B cell (primary cell): ENCODE results near the gene CCDC78. TPM values are rescaled to one million over a fixed set of nuclear protein-coding genes. Genes with fewer than 3 reads are reported as not detected.

Experiments used
- ATAC-seq: fragments of 200-7000 bp; cut with Tn5 transposase; one replicate; pipeline ENCODE4 v1.10.0; 2021; ENCODE audit warnings: low read depth, mild to moderate bottlenecking, moderate number of reproducible peaks, moderate library complexity
- CTCF ChIA-PET: fragments of 350-600 bp; sonication (Branson Sonifier 250); formaldehyde crosslinking; loops from one replicate; lab custom pipeline; 2021; ENCODE audit warnings: antibody characterized with exemption, inconsistent platforms; lab: Charles Lee
- POLR2A ChIA-PET: fragments of 350-600 bp; sonication (Branson Sonifier 250); formaldehyde crosslinking; loops from one replicate; lab custom pipeline; 2021; ENCODE audit warnings: antibody characterized with exemption; lab: Charles Lee
- DNase-seq: peaks from one replicate; pipeline ENCODE4 v3.0.0; 2013
- H2AFZ ChIP-seq: 2 replicates; pipeline ENCODE4 v1.6.1; 2012; ENCODE audit warnings: mild to moderate bottlenecking, low read depth, low read length; ENCODE audit not compliant: insufficient read depth, poor library complexity, severe bottlenecking
- H3K27ac ChIP-seq, 2 donors: 1 replicate in 1 of 2; 2 replicates in 1 of 2; pipeline ENCODE4 v1.5.1; 2012 to 2013; ENCODE audit warnings: low read length in 2 of 2, mild to moderate bottlenecking in 2 of 2, moderate library complexity in 1 of 2
- H3K27me3 ChIP-seq, 4 experiments: fragments of 200-600 bp in 1 of 4; sonication (generic) in 1 of 4; replicated peaks in 1 of 4; 1 replicate in 2 of 4; 2 replicates in 2 of 4; pipeline versions ENCODE4 v1.6.1 to v1.7.0; 2013 to 2016; ENCODE audit warnings: low read length in 3 of 4, mild to moderate bottlenecking in 2 of 4, mixed read lengths in 1 of 4, moderate library complexity in 1 of 4; ENCODE audit not compliant: insufficient read depth in 4 of 4, control insufficient read depth in 3 of 4; ENCODE audit errors: control extremely low read depth in 1 of 4
- H3K36me3 ChIP-seq, 2 experiments: replicated peaks in 1 of 2; 1 replicate in 1 of 2; 2 replicates in 1 of 2; pipeline versions ENCODE4 v1.6.1 to v1.7.1; 2013; ENCODE audit warnings: low read length in 1 of 2; ENCODE audit not compliant: insufficient read depth in 2 of 2, control insufficient read depth in 1 of 2; ENCODE audit errors: control extremely low read depth in 1 of 2, extremely low read depth in 1 of 2
- H3K4me1 ChIP-seq, 2 donors: fragments of 200-600 bp in 1 of 2; sonication (generic) in 1 of 2; 1 replicate in 1 of 2; 2 replicates in 1 of 2; pipeline versions ENCODE4 v1.5.1 to v1.6.1; 2013 to 2017; ENCODE audit warnings: low read length in 2 of 2; ENCODE audit not compliant: control insufficient read depth in 2 of 2, insufficient read depth in 2 of 2
- H3K4me2 ChIP-seq: replicated peaks from 2 replicates; pipeline ENCODE3; 2012; ENCODE audit warnings: mild to moderate bottlenecking, low read depth, low read length; ENCODE audit not compliant: poor library complexity, severe bottlenecking
- H3K4me3 ChIP-seq, 5 experiments: fragments of 200-600 bp in 1 of 5; sonication (generic) in 1 of 5; 1 replicate in 3 of 5; 2 replicates in 2 of 5; pipeline versions ENCODE4 v1.5.1 to v1.7.0; 2011 to 2016; ENCODE audit warnings: low read length in 4 of 5, mild to moderate bottlenecking in 4 of 5, low read depth in 2 of 5, control low read depth in 1 of 5, moderate library complexity in 1 of 5; ENCODE audit not compliant: insufficient read depth in 1 of 5; ENCODE audit errors: control extremely low read depth in 1 of 5, extremely low read depth in 1 of 5
- H3K79me2 ChIP-seq: fragments of 200-600 bp; sonication (generic); one replicate; pipeline ENCODE4 v1.6.0; 2016; ENCODE audit warnings: low read length; ENCODE audit not compliant: control insufficient read depth, insufficient read depth
- H3K9ac ChIP-seq: fragments of 200-600 bp; sonication (generic); 2 replicates; pipeline ENCODE4 v1.6.1; 2017; ENCODE audit warnings: mild to moderate bottlenecking, low read length, moderate library complexity
- H3K9me3 ChIP-seq, 3 donors: one replicate each; pipeline versions ENCODE4 v1.6.1 to v1.7.1; 2013; ENCODE audit warnings: low read length in 2 of 3; ENCODE audit not compliant: control insufficient read depth in 2 of 3, insufficient read depth in 1 of 3; ENCODE audit errors: control extremely low read depth in 1 of 3
- H4K20me1 ChIP-seq: 2 replicates; pipeline ENCODE4 v1.6.0; 2012; ENCODE audit warnings: mild to moderate bottlenecking, low read length; ENCODE audit not compliant: insufficient read depth, control insufficient read depth, poor library complexity, severe bottlenecking
- H3K27ac Mint-ChIP-seq: one replicate; pipeline ENCODE4 v1.8.0; 2021; ENCODE audit warnings: mixed read lengths
- H3K27me3 Mint-ChIP-seq: one replicate; pipeline ENCODE4 v1.8.0; 2021; ENCODE audit warnings: mixed read lengths
- H3K4me1 Mint-ChIP-seq: one replicate; pipeline ENCODE4 v1.8.0; 2021; ENCODE audit warnings: mixed read lengths
- H3K4me3 Mint-ChIP-seq: one replicate; pipeline ENCODE4 v1.8.0; 2021; ENCODE audit warnings: mixed read lengths
- H3K9me3 Mint-ChIP-seq: one replicate; pipeline ENCODE4 v1.8.0; 2022; ENCODE audit warnings: mixed read lengths; ENCODE audit not compliant: insufficient read depth
- EZH2 ChIP-seq: IDR thresholded peaks from 2 replicates; pipeline ENCODE4 v1.6.1; 2012; ENCODE audit warnings: borderline replicate concordance, low read depth, mild to moderate bottlenecking, moderate library complexity, low read length; ENCODE audit not compliant: insufficient read depth, poor library complexity, severe bottlenecking
- WGBS: methylation state at CpG from one replicate; pipeline ENCODE4 v1.1.5; 2013; ENCODE audit warnings: missing lambda C conversion rate; ENCODE audit not compliant: insufficient coverage; 5-methylcytosine and 5-hydroxymethylcytosine counted together
- intact Hi-C: fragments of 100-400 bp; cut with micrococcal nuclease; formaldehyde crosslinking; loops from one replicate; pipeline ENCODE4 v1.10.0; 2022
- polyA plus RNA-seq: library from polyadenylated mRNA; depleted of rRNA; stranded (reverse); fragments of >200 nt; gene quantifications from 2 replicates; pipeline ENCODE4 v1.2.3, GENCODE V29; 2012
- total RNA-seq, 2 donors: library from RNA; stranded (reverse); fragments of 120-200 nt in 1 of 2; gene quantifications; 1 replicate in 1 of 2; 2 replicates in 1 of 2; pipeline versions ENCODE4 v1.2.3 to v1.2.4, GENCODE V29; 2013 to 2022
- TF ChIP-seq, protein P1 (sequence below): fragments of 200-600 bp; IDR thresholded peaks from one replicate; pipeline ENCODE4 v1.8.0; 2022; ENCODE audit warnings: antibody characterized with exemption, mild to moderate bottlenecking

The CCDC78 gene
- total and polyA plus RNA-seq, 2 donors (not counting 1 experiment from before 2014, with no cell fraction given), result 11.8 to 34.2 TPM

GRCh38 chr16:727291-727977 lies 1.2 kb upstream of the CCDC78 start:
- H4K20me1 ChIP-seq, result peaks cover 14% of the 10 kb centered on the region
- H3K27me3 Mint-ChIP-seq, result no peaks in the 10 kb centered on the region
- peaks cover 10 to 28% of the 10 kb centered on the region in 2 donors for H3K4me1 ChIP-seq
- DNase-seq (peak; percentile 69), ATAC-seq (peak; percentile 21)
- WGBS, result under 1% methylated on average over 61 of the region's 61 CpGs
- no peaks in the 10 kb centered on the region for H3K27me3 ChIP-seq
- H3K9me3 ChIP-seq, result no peaks in the 10 kb centered on the region
- H3K36me3 ChIP-seq, result peaks cover 0 to 13% of the 10 kb centered on the region in 2 experiments
- peak overlapping the region; percentile 62 for H2AFZ ChIP-seq
- H3K27ac ChIP-seq, result peak overlapping the region; percentile 73 to 87
- intact Hi-C loops, result loop anchor here (1.0 to 5.0 kb wide), 2 partner anchors 61 to 885 kb away; partner anchors contain the start of genes CHTF18, CRAMP1, IFT140 and RPUSD1
- TF ChIP-seq EZH2, result no peak
- TF ChIP-seq, protein P1, sequence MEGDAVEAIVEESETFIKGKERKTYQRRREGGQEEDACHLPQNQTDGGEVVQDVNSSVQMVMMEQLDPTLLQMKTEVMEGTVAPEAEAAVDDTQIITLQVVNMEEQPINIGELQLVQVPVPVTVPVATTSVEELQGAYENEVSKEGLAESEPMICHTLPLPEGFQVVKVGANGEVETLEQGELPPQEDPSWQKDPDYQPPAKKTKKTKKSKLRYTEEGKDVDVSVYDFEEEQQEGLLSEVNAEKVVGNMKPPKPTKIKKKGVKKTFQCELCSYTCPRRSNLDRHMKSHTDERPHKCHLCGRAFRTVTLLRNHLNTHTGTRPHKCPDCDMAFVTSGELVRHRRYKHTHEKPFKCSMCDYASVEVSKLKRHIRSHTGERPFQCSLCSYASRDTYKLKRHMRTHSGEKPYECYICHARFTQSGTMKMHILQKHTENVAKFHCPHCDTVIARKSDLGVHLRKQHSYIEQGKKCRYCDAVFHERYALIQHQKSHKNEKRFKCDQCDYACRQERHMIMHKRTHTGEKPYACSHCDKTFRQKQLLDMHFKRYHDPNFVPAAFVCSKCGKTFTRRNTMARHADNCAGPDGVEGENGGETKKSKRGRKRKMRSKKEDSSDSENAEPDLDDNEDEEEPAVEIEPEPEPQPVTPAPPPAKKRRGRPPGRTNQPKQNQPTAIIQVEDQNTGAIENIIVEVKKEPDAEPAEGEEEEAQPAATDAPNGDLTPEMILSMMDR, result no peak
- no peaks in the 10 kb centered on the region for H3K79me2 ChIP-seq
- H3K9me3 Mint-ChIP-seq, result no peaks in the 10 kb centered on the region
- peak overlapping the region; percentile 42 to 81 (median 70) for H3K4me3 ChIP-seq
- H3K27ac Mint-ChIP-seq, result no peak overlapping the region
- H3K9ac ChIP-seq, result peak overlapping the region; percentile 86
- peak overlapping the region; percentile 69 for H3K4me3 Mint-ChIP-seq
- ChIA-PET CTCF (interaction anchor here (0.8 to 1.8 kb wide), 6 partner anchors 9 to 57 kb away, joined by 3 to 5 read pairs (median 4); partner anchors contain the start of gene CIAO3), POLR2A (interaction anchor here (1.2 to 1.5 kb wide), 3 partner anchors 8 to 13 kb away, joined by 8 to 11 read pairs (median 11); partner anchors contain the start of gene CIAO3)
- peaks cover 19% of the 10 kb centered on the region for H3K4me1 Mint-ChIP-seq
- H3K4me2 ChIP-seq, result peak overlapping the region; percentile 97

DNA sequence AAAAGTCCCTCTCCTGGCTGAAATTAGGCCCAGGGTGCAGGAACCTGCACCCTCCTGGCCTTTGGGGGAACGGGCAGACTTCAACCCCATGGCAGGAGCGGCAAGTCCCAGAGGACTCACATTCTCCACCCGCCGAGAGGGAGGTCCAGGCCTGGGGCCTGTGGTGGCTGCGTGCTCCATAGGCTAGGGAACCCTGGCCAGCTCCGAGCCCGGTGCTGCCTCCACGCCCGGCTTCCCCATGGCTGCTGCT lies 130 bp downstream of the CCDC78 start:
- Histone ChIP-seq H3K4me1 (peaks cover 17 to 36% of the 10 kb centered on the region in 2 donors), H3K36me3 (peaks cover 0 to 5% of the 10 kb centered on the region in 2 experiments), H3K9me3 (peaks cover 0 to 3% (median 0%) of the 10 kb centered on the region in 3 donors), H3K4me3 (peak overlapping the region in 2 of 5 experiments; percentile 44 to 77), H3K4me2 (peak overlapping the region; percentile 97), H3K79me2 (no peaks in the 10 kb centered on the region), H4K20me1 (peaks cover 23% of the 10 kb centered on the region), H2AFZ (peak overlapping the region; percentile 62), H3K27ac (peak overlapping the region; percentile 19 to 33), H3K27me3 (no peaks in the 10 kb centered on the region), H3K9ac (peak overlapping the region; percentile 86)
- CTCF ChIA-PET, result interaction anchor here (1.5 kb wide), 1 partner anchor 10 kb away, joined by 8 read pairs; no protein-coding TSS in a partner anchor
- no peak for TF ChIP-seq EZH2
- TF ChIP-seq, protein P1, result no peak
- 35% methylated on average over 9 of the region's 9 CpGs for WGBS
- Mint-ChIP-seq H3K4me1 (peaks cover 19% of the 10 kb centered on the region), H3K4me3 (peak overlapping the region; percentile 79), H3K9me3 (no peaks in the 10 kb centered on the region), H3K27ac (no peak overlapping the region), H3K27me3 (no peaks in the 10 kb centered on the region)
- no peak for ATAC-seq
- intact Hi-C loops, result loop anchor here (5.0 kb wide), 1 partner anchor 886 kb away; the partner anchor contains the start of genes CRAMP1 and IFT140
- peak; percentile 50 for DNase-seq
- POLR2A ChIA-PET, result interaction anchor here (0.6 to 2.2 kb wide), 2 partner anchors 11 to 28 kb away, joined by 7 to 11 read pairs; partner anchors contain the start of gene METRN
